HG02678 (cell line): ENCODE measurements around the gene BCAP31.
"Not testable (repeated sequence)": the region's sequence is repeated elsewhere in the genome, so short reads cannot be mapped to it uniquely, and the experiment has no call there.

Experiments
- ATAC-seq: cut with Tn5 transposase; IDR thresholded peaks from one replicate; pipeline ENCODE4 v1.9.1; 2021; ENCODE audit warnings: mild to moderate bottlenecking, moderate library complexity; ENCODE audit not compliant: unreplicated experiment

The BCAP31 gene

GRCh38 chrX:153736071-153736820 lies 12.1 kb upstream of the BCAP31 start:
- no peak for ATAC-seq

- ATAC-seq, result no peak
Observed at GRCh38 chrX:153735274-153735673, 11.1 kb upstream of the BCAP31 start.

- ATAC-seq, result no peak
Observed at GRCh38 chrX:153734871-153735270, 10.7 kb upstream of the BCAP31 start.

- no peak for ATAC-seq
Observed at GRCh38 chrX:153733651-153734240, 9.6 kb upstream of the BCAP31 start.

- ATAC-seq, result no peak
Observed at GRCh38 chrX:153732401-153732800, 8.2 kb upstream of the BCAP31 start.

- ATAC-seq, result no peak
Observed at GRCh38 chrX:153731845-153732215, 7.6 kb upstream of the BCAP31 start.

GRCh38 chrX:153731117-153731844 lies 7.1 kb upstream of the BCAP31 start:
- no peak for ATAC-seq

GRCh38 chrX:153730115-153730514 lies 5.9 kb upstream of the BCAP31 start:
- not testable (repeated sequence) for ATAC-seq

GRCh38 chrX:153728951-153729631 lies 4.9 kb upstream of the BCAP31 start:
- ATAC-seq, result no peak

- ATAC-seq, result no peak
Observed at GRCh38 chrX:153728095-153728494, 3.9 kb upstream of the BCAP31 start.

GRCh38 chrX:153727123-153727931 lies 3.1 kb upstream of the BCAP31 start:
- no peak for ATAC-seq

- peak; percentile 46 for ATAC-seq
Observed at GRCh38 chrX:153726286-153727122, 2.3 kb upstream of the BCAP31 start.

- no peak for ATAC-seq
Observed at GRCh38 chrX:153725832-153726285, 1.7 kb upstream of the BCAP31 start.

GRCh38 chrX:153725039-153725831 lies 1.0 kb upstream of the BCAP31 start:
- ATAC-seq, result no peak

- ATAC-seq, result peak; percentile 30
Observed at GRCh38 chrX:153723351-153724251, 586 bp downstream of the BCAP31 start.

GRCh38 chrX:153722704-153723350 lies 1.4 kb downstream of the BCAP31 start:
- ATAC-seq, result no peak

GRCh38 chrX:153719701-153720100 lies 4.5 kb downstream of the BCAP31 start:
- no peak for ATAC-seq
